Esophagus muscularis mucosa (tissue), 4 donors: ENCODE measurements around the gene DUSP9.

Source experiments
- EP300 ChIP-seq: sonication (generic); formaldehyde crosslinking; IDR thresholded peaks from one replicate; pipeline ENCODE4 v1.6.1; 2017; ENCODE audit warnings: antibody characterized with exemption
- POLR2AphosphoS5 ChIP-seq, 2 donors: sonication (generic); formaldehyde crosslinking; IDR thresholded peaks; one replicate each; pipeline ENCODE4 v1.6.1; 2017; ENCODE audit warnings: antibody characterized with exemption in 2 of 2
- TF ChIP-seq, protein P1 (sequence below), 3 experiments: fragments of 200-600 bp in 2 of 3; fragments of 450-650 bp in 1 of 3; sonication (generic) in 2 of 3; IDR thresholded peaks; one replicate each; pipeline ENCODE4 v1.5.1; 2017 to 2019; ENCODE audit warnings: antibody characterized with exemption in 3 of 3, mild to moderate bottlenecking in 2 of 3, moderate library complexity in 1 of 3

DNA sequence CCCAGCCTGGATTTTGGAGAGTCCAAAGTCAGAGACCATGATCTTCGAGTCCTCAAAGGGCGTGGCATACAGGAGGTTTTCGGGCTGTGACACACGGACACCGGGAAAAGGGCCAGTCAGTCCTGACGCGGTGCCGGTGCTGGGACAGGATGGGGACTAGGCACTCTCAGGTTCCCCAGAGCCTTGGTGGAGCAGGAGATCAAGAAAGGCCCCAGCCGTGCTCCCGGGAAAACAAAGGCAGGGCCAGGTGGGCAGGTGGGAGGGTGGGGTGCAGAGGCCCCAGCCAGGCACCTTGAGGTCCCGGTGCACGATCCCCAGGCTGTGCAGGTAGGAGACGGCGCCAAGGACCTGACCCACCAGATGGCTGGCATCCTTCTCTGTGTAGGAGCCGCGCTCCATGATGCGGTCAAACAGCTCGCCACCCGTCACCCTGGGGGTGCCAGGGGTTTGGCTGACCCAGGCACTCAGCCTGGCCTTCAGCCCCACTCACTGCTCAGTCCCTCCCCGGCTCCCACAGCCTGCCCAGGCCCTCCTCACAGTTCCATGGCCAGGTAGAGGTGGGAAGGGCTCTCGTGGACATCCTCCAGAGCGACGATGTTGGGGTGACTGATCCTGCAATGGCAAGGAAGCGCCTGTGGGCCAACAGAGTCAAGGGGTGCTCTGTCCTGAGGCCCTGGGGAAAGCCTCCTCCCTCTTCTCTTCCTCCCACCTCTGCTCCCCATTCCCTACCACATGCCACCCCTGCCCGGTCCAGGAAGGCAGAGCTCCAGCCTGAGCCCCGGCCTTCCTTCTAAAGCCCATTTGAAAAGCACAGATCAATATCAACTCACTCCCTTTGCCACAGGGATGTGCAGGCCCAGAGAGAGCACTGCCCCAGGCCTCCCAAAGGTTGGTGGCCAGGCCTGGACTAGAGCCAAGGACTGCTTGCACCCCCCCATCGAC is 24.9 kb downstream of the DUSP9 start:
- TF ChIP-seq, protein P1, sequence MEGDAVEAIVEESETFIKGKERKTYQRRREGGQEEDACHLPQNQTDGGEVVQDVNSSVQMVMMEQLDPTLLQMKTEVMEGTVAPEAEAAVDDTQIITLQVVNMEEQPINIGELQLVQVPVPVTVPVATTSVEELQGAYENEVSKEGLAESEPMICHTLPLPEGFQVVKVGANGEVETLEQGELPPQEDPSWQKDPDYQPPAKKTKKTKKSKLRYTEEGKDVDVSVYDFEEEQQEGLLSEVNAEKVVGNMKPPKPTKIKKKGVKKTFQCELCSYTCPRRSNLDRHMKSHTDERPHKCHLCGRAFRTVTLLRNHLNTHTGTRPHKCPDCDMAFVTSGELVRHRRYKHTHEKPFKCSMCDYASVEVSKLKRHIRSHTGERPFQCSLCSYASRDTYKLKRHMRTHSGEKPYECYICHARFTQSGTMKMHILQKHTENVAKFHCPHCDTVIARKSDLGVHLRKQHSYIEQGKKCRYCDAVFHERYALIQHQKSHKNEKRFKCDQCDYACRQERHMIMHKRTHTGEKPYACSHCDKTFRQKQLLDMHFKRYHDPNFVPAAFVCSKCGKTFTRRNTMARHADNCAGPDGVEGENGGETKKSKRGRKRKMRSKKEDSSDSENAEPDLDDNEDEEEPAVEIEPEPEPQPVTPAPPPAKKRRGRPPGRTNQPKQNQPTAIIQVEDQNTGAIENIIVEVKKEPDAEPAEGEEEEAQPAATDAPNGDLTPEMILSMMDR (IDR thresholded peaks at IDR 0.05), result no peak
- TF ChIP-seq POLR2AphosphoS5 (IDR thresholded peaks at IDR 0.05) (no peak), EP300 (no peak)
